HG02981 (cell line): ENCODE measurements around the gene APLP1.
"Not testable (repeated sequence)": the region's sequence is repeated elsewhere in the genome, so short reads cannot be mapped to it uniquely, and the experiment has no call there.

Source experiments
- ATAC-seq: cut with Tn5 transposase; IDR thresholded peaks from one replicate; pipeline ENCODE4 v1.9.1; 2021; ENCODE audit warnings: mild to moderate bottlenecking, moderate library complexity; ENCODE audit not compliant: unreplicated experiment

Gene APLP1

DNA sequence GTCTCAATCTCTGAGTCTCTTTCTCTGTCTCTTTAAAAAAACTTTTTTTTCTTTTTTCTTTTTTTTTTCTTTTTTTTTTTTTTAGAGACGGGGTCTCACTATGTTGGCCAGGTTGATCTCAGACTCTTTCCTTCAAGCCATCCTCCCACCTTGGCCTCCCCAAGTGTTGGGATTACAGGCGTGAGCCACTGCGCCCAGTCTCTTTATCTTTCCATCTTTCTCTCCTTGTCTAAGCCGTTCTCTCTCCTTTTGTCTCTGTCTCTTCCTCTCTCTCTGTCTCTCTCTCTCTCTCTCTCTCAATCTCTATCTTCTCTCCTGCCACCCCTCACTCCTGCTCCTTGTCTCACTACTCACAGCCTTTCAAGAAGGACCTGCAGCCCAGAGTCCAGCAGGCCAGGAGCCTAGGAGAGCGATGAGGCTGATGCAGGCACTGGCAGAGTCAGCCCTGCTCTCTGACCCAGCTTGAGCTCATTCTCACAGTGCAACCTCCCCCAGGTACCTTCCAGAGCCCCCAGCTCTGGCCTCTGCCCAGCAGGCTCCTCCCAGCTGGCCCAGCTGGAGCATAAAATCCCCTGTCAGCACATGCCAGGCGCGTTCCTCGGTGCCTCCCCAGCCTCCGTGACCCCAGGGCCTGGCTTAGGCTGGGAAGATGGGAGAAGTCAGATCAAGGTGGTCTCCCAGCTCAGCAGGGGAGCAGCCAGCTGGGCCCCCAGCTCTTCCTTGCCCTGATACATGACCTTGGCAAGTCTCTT, 16.2 kb upstream of the APLP1 start, which contains the start of gene NPHS1:
Gene NPHS1, minus strand, starts transcription at position 476 of the 752 bp plus-strand sequence. CDS start 667 bp downstream, outside the sequence.
- ATAC-seq, result no peak

DNA sequence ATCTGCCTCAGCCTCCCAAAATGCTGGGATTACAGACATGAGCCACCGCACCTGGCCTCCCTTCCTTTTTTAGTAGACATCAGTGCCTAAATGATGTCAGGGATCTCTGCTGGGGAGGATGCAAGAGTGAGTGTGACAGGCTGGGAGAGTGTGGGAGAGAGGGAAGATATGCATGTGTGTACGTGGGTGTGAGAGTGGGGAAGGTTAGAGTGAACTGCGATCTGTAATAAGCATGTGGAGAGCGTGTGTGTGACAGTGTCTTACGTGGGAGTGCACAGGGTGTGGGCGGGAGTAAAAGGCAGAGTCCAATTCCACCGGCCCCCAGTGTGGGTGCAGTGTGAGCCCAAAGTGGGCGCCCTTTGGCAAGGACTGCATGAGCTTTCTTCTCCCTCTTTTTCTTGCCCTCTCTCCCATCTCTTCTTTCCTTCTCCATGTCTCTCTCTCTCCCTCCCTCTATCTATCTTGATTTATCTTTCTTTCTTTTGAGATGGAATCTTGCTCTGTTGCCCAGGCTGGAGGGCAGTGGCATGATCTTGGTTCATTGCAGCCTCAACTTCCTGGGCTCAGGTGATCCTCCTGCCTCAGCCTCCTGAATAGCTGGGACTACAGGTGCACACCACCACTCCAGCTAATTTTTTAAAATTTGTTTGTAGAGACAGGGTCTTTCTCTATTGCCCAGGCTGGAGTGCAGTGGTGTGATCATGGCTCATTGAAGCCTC, 15.2 kb upstream of the APLP1 start:
- no peak for ATAC-seq

DNA sequence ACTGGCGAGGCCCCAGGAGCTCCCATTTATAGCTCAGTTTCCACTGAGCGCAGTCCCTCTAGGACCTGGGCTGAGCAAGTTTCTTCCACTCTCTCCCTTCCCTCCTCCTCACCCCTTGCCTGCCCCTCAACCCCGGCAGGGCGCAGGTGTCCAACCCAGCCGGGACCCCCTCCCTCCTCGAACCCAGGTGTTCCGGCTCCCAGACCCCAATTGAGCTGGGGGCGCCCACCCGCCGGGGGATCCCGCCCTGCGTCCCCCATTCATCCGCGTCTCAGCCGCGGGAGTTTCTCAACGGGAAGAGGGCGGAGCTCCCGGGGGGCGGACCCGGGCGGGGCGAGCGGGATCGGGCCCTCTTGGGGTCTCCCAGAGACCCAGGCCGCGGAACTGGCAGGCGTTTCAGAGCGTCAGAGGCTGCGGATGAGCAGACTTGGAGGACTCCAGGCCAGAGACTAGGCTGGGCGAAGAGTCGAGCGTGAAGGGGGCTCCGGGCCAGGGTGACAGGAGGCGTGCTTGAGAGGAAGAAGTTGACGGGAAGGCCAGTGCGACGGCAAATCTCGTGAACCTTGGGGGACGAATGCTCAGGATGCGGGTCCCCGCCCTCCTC, 11.7 kb upstream of the APLP1 start, which contains the start of gene KIRREL2:
Gene KIRREL2, plus strand, starts transcription at position 366 of the 604 bp plus-strand sequence. Its CDS starts 209 bp downstream, at position 575.
- ATAC-seq, result no peak

DNA sequence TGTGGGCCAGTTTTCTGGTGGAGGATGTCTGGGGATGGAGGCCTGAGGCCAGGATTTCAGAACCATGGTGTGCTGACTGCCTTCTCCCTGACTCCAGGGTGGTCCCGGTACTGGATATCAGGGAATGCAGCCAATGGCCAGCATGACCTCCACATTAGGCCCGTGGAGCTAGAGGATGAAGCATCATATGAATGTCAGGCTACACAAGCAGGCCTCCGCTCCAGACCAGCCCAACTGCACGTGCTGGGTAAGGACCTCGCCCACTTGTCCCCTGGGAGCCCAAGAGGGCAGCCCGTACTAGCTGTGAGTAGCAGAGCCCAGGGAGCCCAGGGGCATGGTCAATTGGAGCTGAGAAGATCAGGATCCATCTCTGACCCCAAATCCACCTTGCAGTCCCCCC, 10.1 kb upstream of the APLP1 start:
- ATAC-seq, result no peak

DNA sequence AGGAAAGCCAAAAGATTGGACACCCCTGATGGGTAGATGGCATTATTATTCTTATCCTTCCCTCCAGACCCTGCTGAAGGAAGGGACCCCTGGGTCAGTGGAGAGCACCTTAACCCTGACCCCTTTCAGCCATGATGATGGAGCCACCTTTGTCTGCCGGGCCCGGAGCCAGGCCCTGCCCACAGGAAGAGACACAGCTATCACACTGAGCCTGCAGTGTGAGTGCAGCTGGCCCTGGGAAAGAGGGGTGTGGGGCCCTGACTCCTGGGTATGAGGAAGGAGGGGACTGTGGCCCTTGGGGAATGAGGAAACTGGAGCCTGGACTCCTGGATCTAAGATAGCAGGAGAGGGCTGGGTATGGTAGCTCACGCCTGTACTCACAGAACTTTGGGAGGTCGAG, 9.0 kb upstream of the APLP1 start:
- no peak for ATAC-seq

DNA sequence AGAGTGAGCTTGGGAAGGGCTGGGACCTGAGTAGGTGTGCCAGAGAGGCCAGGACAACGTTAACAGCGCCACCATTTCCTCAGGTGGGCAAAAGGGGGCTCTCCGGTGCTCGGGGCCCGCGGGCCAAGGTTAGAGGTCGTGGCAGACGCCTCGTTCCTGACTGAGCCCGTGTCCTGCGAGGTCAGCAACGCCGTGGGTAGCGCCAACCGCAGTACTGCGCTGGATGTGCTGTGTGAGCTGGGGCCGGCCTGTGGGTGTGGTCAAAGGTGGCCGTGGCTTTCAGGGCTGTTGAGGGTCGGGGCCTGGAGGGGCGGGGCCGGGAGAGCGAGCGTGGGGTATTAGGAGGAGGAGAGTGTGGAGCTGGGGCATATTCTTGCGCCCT, 7.9 kb upstream of the APLP1 start:
- no peak for ATAC-seq

DNA sequence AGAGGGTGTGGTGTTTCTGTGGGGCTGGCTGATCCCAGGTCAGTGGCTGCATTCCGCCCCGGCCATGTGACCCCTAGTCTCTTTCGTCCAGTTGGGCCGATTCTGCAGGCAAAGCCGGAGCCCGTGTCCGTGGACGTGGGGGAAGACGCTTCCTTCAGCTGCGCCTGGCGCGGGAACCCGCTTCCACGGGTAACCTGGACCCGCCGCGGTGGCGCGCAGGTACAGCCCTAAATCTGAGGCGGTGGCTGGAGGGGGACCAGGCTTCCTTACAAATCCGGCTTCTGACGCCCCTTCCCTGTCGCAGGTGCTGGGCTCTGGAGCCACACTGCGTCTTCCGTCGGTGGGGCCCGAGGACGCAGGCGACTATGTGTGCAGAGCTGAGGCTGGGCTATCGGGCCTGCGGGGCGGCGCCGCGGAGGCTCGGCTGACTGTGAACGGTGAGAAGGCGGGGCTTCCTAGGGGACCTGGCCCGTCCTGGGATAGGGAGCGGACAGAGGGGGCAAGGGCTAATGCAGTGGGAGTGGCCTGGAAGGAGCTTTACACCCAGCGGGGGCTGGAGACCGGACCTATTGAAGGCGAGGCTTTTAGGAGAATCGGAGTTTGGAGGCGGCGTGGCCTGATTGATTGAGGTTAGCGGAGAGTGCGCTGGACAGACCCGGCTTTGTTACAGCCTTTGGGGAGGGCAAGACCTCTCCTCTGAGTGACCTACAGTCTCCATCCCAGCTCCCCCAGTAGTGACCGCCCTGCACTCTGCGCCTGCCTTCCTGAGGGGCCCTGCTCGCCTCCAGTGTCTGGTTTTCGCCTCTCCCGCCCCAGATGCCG, 7.3 kb upstream of the APLP1 start:
- no peak for ATAC-seq

DNA sequence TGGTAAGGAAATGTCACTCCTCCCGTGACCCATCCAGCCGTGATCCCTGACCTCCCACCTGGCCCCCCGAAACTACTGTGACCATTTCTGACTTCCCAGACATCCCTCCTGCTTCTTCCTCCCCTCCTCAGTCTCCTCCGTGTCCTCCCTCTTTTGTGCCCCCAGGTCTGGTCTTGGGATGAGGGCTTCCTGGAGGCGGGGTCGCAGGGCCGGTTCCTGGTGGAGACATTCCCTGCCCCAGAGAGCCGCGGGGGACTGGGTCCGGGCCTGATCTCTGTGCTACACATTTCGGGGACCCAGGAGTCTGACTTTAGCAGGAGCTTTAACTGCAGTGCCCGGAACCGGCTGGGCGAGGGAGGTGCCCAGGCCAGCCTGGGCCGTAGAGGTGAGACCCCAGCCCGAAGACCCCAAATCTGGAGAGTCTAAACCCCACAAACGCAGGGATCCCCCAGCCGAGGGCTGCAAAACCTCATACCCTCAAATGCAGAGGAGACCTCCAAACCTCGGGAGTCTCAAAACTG, 6.7 kb upstream of the APLP1 start:
- no peak for ATAC-seq

DNA sequence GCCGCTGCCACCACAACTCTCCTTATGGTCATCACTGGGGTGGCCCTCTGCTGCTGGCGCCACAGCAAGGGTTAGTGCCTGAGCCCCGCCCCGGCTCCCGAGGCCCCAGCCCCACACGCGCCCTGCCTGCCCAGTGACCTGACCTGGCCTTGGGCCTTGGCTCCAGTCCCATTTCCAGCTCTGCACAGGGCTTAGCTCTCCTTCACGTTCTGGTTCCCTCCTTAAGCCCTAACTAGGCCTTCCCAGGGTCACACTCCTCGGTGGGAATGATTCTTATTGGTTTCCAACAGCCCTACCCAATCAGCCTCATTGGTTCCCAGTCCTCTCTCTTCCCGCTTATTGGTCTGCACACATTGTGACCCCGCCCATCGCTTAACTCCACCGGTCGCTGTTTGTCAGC, 5.8 kb upstream of the APLP1 start:
- no peak for ATAC-seq

DNA sequence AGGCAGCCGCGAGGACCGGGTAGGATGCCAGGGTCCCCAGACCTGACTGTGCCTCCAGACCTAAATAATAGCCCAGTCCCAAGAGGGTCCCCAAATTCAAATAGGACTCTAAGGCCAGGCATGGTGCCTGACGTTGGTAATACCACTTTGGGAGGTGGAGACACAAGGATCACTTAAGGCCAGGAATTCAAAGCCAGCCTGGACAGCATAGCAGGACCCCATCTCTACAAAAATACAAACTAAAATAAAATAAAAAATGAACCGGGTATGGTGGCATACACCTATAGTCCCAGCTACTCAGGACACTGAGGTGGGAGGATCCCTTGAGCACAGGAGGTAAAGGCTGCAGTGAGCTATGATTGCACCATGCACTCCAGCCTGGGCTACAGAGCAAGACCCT, 5.4 kb upstream of the APLP1 start:
- ATAC-seq, result no peak

DNA sequence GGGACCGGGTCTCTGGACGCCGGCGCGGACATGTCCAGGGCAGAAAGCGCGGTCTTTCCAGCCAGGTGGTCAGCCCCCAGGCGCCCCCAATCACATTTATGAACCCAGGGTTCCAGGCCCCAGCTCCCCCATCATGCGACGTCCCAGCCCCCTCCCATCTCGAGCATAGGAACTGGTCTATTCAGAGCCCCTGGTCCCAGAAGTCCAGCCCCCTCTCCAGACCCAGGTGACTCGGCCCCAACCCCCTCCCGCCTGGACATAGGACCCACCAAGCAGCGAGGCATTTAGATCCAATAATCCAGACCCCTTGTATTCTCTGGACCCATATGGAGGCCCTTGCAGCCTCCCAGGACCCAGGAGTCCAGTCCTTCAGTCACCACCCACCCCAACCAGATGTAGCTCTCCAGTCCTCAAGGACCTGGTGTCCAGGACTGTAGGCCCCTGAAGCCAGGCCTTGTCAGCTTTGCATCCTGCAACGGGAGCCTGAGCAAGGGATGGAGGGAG, 501 bp downstream of the APLP1 start:
- no peak for ATAC-seq

DNA sequence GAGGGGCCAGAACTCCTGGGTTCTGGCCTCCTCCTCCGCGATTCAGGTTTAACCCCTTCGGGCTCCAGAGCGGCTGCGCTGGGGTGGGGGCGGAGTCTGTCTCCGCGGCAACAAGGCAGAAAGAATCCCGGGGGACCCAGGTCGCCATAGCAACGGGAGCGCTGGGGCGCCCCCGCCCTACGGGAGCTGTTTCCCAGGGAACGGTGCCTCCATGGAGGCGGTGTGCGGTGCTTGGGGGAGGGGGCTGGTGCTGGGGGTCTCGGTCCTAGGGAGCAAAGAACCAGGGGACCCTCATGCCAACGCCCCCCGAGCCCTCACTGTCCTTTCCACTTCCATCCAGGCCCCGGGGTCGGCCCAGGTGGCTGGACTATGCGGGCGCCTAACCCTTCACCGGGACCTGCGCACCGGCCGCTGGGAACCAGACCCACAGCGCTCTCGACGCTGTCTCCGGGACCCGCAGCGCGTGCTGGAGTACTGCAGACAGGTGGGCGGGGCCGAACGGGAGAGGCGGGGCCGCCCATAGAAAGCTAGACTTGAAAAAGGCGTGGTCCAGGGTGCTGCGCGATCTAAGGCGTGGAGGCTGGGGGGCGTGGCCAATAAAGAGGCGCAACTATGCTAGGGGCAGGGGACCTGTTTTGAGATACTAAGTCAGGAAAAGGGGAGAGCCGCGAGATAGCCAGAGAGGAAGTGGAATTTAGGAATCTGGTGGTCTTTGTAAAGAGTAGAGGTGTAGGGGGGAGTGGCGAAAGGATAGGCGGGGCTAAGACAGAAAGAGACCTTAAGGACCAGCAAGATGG, 1.2 kb downstream of the APLP1 start:
- no peak for ATAC-seq

DNA sequence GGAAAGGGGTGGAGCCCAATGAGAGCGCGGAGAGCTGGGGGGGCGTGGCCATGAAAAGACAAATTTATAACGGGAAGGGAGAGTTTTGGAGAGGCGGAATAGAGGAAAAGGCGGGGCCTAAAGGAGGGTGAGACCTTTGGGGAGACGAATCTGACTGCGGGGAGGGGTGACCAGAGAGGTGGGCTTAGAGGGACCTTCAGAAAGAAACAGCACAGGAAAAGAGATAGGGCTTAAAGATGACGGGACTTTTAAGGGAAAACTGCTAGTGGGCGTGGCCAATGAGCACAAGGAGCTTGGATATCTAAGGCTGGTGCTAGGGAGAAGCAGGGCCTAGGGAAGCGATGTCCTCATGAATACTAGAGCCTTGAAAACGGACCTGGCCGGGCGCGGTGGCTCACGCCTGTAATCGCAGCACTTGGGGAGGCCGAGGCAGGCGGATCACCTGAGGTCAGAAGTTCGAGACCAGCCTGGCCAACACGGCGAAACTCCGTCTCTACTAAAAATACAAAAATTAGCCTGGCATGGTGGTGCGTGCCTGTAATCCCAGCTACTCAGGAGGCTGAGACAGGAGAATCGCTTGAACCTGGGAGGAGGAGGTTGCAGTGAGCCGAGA, 1.9 kb downstream of the APLP1 start:
- not testable (repeated sequence) for ATAC-seq

DNA sequence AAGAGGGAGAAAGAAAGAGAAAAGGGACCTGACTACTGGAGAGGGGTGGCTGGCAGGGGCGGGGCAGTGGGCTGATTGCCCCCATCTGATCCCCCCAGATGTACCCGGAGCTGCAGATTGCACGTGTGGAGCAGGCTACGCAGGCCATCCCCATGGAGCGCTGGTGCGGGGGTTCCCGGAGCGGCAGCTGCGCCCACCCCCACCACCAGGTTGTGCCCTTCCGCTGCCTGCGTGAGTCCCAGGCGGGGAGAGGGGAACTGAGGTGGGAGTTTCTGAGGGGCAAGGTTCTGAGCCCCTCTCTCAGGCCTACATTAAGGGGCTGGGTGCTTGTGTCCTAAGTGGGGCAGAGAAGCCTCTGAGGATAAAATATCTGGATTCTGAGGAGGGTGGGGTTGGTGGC, 2.4 kb downstream of the APLP1 start:
- no peak for ATAC-seq

DNA sequence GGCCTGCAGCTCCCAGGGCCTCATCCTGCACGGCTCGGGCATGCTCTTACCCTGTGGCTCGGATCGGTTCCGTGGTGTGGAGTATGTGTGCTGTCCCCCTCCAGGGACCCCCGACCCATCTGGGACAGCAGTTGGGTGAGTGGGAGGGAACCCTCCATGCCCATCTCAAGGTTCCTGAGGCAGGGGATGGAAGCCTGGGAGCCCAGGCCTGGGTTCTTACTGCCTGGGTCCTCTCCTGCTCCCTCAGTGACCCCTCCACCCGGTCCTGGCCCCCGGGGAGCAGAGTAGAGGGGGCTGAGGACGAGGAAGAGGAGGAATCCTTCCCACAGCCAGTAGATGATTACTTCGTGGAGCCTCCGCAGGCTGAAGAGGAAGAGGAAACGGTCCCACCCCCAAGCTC, 3.2 kb downstream of the APLP1 start:
- ATAC-seq, result no peak

DNA sequence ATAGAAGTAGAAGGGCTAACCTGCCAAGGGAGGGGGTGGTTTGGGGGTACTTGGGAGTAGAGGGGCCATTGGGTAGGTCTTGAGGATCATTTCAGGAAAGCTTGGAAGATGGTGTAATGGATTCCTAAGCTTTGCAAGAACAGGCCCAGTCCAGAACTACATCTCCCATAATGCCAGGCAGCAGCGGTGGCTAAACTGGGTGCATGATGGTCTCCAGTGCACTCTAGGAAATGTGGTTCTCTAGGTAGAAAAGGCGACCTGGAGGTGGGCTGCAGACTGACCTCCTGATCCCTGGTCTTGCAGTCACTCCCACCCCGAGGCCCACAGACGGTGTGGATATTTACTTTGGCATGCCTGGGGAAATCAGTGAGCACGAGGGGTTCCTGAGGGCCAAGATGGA, 3.8 kb downstream of the APLP1 start:
- no peak for ATAC-seq

DNA sequence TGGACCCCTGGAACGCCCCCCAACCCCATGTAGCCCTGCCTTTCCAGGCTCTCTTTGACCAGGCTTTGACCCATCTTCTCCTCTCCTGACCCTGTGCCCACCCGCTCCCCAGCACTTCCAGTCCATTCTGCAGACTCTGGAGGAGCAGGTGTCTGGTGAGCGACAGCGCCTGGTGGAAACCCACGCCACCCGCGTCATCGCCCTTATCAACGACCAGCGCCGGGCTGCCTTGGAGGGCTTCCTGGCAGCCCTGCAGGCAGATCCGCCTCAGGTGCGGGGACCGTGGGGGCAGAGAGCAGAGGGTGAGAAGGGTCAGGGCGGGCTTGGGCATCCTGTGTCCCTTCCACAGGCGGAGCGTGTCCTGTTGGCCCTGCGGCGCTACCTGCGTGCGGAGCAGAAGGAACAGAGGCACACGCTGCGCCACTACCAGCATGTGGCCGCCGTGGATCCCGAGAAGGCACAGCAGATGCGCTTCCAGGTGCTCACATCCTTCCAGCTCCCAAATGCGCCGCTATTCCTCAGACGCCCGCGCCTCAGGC, 6.1 kb downstream of the APLP1 start:
- ATAC-seq, result no peak

DNA sequence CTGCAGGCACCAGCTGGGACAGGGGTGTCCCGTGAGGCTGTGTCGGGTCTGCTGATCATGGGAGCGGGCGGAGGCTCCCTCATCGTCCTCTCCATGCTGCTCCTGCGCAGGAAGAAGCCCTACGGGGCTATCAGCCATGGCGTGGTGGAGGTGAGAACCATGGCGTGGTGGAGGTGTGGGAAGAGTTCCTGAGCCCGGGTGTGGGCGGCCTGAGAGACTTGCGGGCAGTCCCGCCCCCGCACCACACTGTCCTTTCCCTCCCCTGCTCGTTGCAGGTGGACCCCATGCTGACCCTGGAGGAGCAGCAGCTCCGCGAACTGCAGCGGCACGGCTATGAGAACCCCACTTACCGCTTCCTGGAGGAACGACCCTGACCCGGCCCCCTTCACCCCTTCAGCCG, 10.7 kb downstream of the APLP1 start:
- ATAC-seq, result no peak

DNA sequence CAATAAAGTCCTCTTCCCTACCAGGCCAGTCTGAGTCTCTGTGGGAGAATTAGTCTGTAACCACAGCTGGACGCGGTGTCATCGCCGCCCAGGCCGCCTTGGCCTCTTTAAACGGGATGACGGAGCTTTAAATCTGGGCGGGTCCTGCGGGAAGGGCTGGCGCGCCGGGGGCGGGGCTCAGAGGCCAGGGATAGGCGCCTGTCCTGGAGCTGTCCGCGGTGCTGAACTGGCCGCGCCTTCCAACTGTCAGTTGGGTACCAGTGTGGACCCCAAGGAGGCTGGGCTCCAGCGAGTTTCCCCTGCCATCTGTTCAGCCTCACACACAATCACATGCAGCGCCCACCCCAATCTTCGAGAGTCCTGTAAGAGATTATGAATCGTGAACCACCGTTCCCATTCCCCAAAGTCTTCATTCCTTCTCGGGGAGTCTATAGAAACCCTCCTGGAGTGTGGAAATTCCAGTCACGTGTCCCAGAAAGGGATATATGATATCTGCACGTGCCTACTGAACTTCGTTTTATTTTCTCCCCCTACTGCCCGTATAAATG, 11.5 kb downstream of the APLP1 start:
- no peak for ATAC-seq
